ACHN (cell line): ENCODE results near the gene KREMEN1.

Experiments
- DNase-seq: peaks from one replicate; pipeline ENCODE4 v3.0.0-alpha.2; 2015
- in situ Hi-C: cut with HindIII; loops from 2 replicates; pipeline ENCODE4 v1.10.0; 2017; ENCODE audit warnings: low sequenced_read_pairs, low pct_ligation_motif_present, low pct_unique_long_range_greater_than_20kb

The KREMEN1 gene

GRCh38 chr22:29044657-29045176 lies 28.1 kb upstream of the KREMEN1 start:
- in situ Hi-C loops, result no loop called here
- peak; percentile 76 for DNase-seq

DNA sequence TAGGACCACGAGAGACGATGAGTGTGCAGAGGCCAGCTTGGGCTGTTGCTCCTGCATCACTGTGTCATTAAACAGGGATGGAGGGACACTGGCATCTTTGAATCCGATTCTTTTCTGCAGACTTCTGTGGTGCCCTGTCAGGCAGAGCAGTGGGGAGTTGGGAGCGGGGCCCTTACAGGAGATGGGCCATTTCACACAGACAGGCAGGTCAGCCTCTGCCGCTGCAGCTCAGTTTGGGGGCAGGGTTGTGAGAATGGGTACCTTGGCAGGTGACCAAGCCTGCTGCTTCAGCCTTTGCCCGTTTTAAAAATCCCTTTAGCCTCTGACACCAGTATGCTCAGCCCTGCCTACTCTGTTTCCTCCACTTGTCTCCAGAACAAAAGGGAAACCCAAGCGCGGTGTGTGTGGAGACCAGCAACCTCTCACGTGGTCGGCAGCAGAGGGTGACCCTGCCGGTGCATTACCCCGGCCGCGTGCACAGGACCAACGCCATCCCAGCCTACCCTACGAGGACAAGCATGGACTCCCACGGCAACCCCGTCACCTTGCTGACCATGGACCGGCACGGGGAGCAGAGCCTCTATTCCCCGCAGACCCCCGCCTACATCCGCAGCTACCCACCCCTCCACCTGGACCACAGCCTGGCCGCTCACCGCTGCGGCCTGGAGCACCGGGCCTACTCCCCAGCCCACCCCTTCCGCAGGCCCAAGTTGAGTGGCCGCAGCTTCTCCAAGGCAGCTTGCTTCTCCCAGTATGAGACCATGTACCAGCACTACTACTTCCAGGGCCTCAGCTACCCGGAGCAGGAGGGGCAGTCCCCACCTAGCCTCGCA lies 23.8 kb upstream of the KREMEN1 start:
- no peak for DNase-seq
- in situ Hi-C loops, result no loop called here

- no peak for DNase-seq
- in situ Hi-C loops, result no loop called here
Measured at GRCh38 chr22:29049655-29050263, 23.1 kb upstream of the KREMEN1 start.

DNA sequence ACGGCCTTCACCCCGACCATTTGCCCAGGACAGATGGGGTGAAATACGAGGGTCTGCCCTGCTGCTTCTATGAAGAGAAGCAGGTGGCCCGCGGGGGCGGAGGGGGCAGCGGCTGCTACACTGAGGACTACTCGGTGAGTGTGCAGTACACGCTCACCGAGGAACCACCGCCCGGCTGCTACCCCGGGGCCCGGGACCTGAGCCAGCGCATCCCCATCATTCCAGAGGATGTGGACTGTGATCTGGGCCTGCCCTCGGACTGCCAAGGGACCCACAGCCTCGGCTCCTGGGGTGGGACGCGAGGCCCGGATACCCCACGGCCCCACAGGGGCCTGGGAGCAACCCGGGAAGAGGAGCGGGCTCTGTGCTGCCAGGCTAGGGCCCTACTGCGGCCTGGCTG lies 22.4 kb upstream of the KREMEN1 start:
- in situ Hi-C loops, result no loop called here
- DNase-seq, result no peak

GRCh38 chr22:29053048-29053702 lies 19.7 kb upstream of the KREMEN1 start:
- no peak for DNase-seq
- in situ Hi-C loops, result no loop called here

- DNase-seq, result no peak
- in situ Hi-C loops, result no loop called here
Measured at GRCh38 chr22:29054251-29054767, 18.5 kb upstream of the KREMEN1 start.

GRCh38 chr22:29055192-29055830 lies 17.5 kb upstream of the KREMEN1 start:
- in situ Hi-C loops, result no loop called here

GRCh38 chr22:29056472-29056871 lies 16.4 kb upstream of the KREMEN1 start:
- in situ Hi-C loops, result no loop called here
- DNase-seq, result no peak

More at GRCh38 chr22:29055192-29055830, 17.5 kb upstream of the KREMEN1 start:
- DNase-seq, result no peak

GRCh38 chr22:29060251-29060869 lies 12.5 kb upstream of the KREMEN1 start:
- DNase-seq, result no peak
- in situ Hi-C loops, result no loop called here

GRCh38 chr22:29060931-29061330 lies 11.9 kb upstream of the KREMEN1 start:
- in situ Hi-C loops, result no loop called here
- no peak for DNase-seq

- in situ Hi-C loops, result no loop called here
Measured at GRCh38 chr22:29061773-29062172, 11.1 kb upstream of the KREMEN1 start, which contains the start of gene C22orf31. TSS of gene C22orf31 (minus strand) at chr22:29061831. CDS start at chr22:29061792, 39 bp downstream.

DNA sequence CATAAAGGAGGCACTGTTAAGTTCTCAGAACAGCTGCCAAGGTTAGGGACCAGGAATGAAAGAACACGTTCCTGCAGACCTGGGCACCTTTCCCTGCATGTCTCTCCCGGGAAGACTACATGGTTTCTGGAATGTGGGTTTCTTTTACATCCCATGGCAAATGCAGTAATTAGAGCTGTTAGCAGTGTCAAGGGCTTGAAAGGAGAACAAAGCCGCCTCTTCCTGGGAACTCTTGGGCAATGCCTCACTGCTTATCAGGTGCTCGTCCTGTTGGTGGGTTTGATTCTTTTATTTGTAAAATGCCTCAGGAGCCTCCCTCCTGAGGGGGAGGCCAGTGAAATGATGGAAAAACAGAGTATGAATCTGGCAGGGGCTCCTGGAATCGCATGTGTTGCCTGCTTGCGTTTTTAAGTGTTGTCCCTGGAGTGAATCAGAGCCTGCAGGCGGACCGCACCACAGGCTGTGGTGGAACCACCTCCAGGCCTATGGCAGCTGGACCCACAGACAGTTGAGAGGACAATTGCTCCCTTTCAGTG lies 10.5 kb upstream of the KREMEN1 start:
- DNase-seq, result no peak
- in situ Hi-C loops, result no loop called here

More at GRCh38 chr22:29061773-29062172, 11.1 kb upstream of the KREMEN1 start, which contains the start of gene C22orf31:
- no peak for DNase-seq

GRCh38 chr22:29065468-29066190 lies 7.2 kb upstream of the KREMEN1 start:
- DNase-seq, result no peak
- in situ Hi-C loops, result no loop called here

DNA sequence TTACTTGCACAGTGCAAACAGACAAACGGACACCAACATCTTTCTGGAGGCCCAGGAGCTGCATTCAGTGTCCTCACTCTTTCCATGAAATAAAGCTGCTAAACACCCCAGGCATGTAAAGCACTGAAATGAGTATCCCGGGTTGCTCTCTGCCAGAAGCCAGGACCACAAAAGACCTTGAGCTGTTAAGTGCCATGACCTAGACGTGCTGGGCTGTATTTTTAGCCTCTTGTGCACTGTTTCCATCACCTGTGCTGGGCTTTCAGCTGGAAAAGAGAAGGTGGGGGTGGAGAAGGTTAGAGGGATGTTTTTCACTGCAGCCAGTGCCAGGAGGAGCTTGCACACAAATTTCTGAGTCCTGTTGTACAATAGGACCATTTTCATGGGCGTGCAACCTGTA lies 3.4 kb upstream of the KREMEN1 start:
- in situ Hi-C loops, result no loop called here

DNA sequence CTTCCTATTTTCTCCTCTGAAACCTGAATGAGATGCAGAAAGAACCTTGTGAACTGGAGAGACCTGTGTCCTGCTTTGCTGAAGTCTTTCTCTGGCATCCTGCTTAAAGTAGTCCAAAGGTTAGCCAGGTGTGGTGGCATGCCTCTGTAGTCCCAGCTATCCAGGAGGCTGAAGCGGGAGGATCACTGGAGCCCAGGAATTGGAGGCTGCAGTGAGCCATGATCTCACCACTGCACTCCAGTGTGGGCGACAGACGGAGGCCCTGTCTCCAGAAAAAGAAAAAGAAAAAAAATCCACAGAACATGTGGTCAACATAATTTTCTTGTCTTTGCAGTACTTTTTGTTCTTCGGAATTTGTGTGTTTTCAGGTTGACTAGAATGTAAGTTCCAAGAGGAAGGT lies 2.3 kb upstream of the KREMEN1 start:
- in situ Hi-C loops, result no loop called here
- DNase-seq, result no peak

More for the DNA sequence above, 3.4 kb upstream of the KREMEN1 start:
- no peak for DNase-seq

DNA sequence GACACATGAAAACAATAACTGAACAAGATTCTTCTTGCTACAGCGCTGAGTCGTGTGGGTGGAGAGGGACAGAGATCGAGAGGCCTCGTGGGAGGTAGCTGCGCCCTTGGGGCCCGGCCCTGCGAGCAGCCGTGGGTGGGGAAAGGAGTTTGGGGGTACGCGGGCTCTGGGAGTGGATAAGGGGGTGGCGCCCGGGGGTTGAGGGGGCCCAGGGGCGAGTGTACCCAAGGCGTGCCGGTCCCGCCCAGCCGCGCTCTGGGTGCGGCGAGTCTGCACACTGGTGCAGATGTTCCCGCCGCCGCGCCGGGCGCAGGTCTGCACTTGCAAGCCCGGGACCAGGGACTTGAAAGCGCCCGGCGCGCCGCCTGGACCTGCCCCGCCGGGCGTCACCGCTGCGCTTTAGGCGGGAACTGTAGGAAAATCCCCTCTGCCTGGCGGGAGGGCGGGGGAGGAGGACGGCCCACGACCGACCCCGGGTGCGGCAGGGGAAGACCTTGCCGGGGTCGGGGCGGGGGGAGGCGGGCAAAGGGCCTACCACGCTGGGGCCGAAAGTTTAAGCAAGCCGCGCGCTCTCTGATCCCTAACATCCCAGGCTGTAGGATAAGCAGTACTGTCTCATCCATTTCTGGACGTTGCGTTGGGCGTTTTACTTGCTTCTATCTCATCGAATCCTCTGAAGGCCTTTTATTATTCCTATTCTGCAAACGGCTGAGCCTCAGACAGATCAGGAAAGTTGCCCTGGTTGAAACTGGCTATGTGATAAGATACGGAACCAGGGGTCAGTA lies 1.4 kb upstream of the KREMEN1 start:
- in situ Hi-C loops, result no loop called here
- DNase-seq, result no peak
